Fibroblast of gingiva (primary cell): ENCODE data around the gene MYO10.
"Not testable (repeated sequence)": the region's sequence is repeated elsewhere in the genome, so short reads cannot be mapped to it uniquely, and the experiment has no call there.

ENCODE experiments used
- DNase-seq: peaks from one replicate; pipeline ENCODE4 v3.0.0-alpha.2; 2011; ENCODE audit warnings: low read depth

Gene MYO10

DNA sequence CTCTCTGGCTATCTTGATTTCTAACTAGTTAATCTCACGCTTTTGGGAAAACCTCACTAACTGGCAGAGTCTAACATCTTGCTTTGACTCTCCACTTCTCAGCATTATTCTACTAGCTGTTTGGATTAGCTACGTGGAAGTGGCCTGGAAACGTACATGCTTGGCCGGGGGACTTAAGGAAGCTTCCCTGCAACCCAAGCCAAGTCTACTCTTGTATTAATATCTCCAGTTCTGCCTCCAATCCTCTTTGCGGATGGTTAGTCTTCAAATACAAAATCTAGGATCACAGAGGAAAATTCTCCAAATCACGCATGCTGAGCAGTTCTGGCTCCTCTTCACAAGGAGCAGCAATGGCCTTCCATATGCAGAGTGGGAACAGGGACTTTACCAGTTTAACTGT is 267.5 kb downstream of the MYO10 start:
- no peak for DNase-seq

- DNase-seq, result no peak
Measured at GRCh38 chr5:16668194-16668593, 267.9 kb downstream of the MYO10 start.

DNA sequence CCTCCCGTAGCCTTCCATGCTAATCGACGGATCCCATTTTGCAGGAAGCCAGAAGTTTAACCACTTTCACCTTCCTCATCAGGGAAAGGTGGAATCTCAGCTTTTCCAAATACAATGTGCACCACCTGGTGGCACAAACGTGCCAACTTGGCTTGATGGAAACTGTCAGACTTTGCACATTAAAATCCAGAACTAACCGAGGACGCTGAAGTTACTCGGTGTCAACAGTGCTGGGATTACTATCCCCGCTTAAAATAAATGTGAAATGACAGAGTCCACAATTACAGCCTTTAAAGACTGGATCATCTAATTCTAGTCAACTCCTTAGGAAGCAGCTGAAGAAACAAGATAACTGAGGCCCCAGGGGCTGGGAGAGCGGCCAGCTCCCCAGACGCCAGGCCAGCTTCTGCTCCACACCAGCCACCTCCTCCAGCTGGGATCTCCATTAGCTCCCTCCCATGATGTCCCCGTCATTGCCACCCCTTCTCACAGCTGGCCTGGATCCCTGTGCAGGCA is 269.1 kb downstream of the MYO10 start:
- no peak for DNase-seq

DNA sequence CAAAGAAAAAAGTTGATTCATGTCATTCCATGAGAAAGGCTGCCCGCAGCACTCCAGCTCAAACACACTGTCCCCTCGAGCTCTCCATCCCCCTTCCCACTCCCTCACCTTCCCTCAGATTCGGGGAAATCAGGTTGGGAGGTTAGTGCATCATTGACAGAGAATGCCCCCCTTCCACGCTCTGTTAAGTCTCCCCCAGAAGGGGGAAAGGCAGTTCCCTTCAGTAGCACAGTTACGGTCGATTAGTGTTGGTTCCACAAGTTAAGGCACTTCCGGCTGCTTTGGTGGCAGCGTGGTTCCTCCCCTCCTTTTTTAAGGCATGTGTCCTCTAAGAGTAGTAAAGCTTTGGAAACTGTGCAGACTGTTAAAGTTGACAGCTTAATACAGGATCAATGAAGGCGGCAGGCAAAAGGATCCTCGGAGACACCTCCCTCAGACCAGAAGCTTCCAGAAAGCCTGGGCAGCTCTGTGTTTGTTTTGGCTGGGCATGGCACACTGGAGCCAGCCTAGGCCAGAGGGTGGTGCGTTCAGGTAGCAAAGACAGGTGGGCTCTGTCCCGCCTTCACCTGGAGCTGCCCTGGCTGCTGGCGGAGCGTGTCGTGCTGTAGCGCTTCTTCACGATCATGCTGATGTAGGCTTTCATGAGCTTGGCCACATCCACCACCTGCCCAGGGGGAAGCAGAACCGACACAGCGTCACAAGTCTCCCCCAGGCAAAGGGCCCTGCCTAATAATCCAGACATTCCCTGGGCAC is 269.8 kb downstream of the MYO10 start:
- no peak for DNase-seq

DNA sequence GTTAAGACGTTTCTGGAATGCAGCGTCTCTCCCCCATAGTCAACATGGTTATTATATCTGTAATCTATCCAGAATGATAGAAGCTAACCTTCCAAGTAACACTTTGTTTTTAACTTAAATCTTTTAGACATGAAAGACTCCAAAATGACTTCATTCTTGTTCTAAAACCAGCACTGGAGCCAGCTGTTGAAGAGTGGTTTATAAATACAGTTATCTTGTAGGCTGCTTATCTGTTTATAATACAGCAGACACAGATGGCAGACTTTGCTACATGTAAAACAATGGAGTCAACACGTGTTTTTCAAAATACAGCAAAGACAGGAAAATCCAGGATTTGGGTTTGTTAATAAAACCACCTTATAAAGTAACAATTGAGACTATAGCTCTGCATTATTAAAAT is 270.5 kb downstream of the MYO10 start:
- no peak for DNase-seq

- DNase-seq, result no peak
Measured at GRCh38 chr5:16664368-16664767, 271.7 kb downstream of the MYO10 start.

DNA sequence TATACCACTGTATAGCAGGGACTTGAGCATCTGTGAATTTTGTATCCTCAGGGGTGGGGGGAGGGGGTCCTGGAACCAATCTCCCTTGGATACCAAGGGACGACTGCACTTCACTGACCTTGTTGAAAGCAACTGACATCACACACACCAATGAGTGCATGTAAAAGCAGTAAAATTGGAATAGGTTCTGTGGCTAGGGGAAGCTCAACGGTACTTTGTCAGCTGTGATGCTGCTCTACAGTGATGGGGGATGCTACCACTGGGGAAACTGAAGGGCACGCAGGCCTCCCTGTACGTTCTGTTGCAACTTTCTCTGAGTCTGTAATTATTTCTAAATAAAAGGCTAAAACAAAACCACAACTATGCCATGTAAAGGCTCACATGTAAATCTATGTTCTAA is 272.2 kb downstream of the MYO10 start:
- DNase-seq, result no peak

DNA sequence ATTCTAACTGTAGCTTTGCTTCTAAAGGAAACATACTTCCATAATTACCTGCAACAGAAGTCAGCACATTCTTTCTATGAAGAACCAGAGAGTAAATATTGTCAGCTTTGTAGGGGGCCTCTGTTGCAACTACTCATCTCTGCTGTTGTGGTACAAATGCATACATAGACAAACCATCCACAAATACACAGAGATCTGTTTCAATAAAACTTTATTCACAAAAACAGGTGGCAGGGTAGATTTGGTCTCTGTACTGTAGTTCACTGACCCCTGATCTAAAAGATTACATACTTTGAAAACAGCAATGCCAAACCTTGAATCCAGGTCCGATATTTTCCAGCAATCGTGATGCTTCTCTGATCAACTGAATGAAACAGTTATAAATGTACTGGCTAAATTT is 274.4 kb downstream of the MYO10 start:
- DNase-seq, result no peak

GRCh38 chr5:16660982-16661381 is 275.1 kb downstream of the MYO10 start:
- no peak for DNase-seq

GRCh38 chr5:16659536-16659935 is 276.6 kb downstream of the MYO10 start:
- DNase-seq, result no peak

DNA sequence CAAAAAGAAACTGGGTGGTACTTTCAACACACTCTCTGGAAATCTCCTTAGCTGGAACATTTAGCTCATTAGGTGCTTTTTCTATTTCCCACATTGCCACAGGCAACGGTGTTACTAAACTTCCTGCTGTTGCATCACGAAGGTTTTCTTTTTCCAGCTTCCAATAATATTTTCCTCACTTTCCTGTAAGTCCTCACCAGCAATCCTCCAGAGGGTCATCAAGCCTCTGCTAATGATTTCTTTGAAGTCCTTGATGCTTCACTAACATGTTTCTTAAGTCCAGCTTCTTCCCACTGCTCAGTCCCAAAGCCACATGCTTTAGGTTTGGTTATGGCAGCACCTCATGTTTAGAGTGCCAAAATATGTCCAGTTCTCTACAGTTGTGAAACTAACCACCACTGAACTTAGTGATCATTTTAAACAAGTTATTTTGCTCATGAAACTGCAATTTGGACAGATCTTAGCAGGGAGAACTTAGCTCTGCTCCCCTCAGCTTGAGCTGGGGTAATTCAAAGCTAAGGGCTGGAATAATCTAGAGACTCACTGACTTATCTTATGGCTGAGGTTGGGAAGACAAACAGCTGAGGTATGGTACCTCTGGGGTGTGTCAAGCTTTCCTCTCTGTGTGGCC is 279.4 kb downstream of the MYO10 start:
- peak; percentile 89 for DNase-seq

- DNase-seq, result no peak
Measured at GRCh38 chr5:16654647-16655334, 281.3 kb downstream of the MYO10 start.

GRCh38 chr5:16648739-16649138 is 287.3 kb downstream of the MYO10 start:
- not testable (repeated sequence) for DNase-seq

- DNase-seq, result no peak
Measured at GRCh38 chr5:16644301-16644889, 291.7 kb downstream of the MYO10 start.

DNA sequence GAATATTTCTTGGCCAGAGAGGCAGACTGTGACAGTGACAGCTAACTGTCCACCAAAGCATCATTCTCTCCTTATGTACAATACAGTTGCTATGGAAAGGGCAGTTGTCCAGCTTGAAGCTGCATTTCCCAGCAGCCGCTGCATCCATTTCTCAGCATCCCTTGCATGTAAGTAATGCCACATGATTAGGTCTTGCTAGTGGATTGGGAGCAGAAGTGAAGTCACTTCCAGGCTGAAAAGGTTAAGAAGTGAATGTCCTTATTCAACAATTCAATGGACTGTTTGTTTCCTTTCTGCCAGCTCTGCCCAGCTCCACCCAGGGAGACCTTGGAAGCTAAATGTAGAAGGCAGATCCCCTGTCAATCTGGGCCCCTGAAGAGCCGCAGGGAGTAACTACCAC is 293.2 kb downstream of the MYO10 start:
- no peak for DNase-seq

- no peak for DNase-seq
Measured at GRCh38 chr5:16639206-16639605, 296.9 kb downstream of the MYO10 start.

DNA sequence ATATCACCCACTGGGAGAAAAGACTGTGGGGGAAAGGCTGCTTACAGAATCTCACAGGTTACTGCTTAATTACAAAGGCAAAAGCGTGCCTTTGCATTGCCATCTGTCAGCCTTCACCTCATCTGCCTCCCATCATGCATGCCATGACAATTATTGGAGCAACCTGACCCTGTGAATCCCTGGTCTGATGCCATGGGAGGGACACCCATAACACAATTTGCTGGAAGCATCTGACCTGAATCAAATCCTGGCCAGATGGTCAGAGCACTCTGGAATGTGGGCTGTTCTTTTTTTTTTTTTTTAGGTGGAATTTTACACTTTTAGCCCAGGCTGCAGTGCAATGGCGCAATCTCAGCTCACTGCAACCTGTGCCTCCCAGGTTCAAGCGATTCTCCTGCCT is 307.7 kb downstream of the MYO10 start:
- DNase-seq, result no peak

GRCh38 chr5:16626696-16627264 is 309.3 kb downstream of the MYO10 start:
- peak; percentile 29 for DNase-seq

DNA sequence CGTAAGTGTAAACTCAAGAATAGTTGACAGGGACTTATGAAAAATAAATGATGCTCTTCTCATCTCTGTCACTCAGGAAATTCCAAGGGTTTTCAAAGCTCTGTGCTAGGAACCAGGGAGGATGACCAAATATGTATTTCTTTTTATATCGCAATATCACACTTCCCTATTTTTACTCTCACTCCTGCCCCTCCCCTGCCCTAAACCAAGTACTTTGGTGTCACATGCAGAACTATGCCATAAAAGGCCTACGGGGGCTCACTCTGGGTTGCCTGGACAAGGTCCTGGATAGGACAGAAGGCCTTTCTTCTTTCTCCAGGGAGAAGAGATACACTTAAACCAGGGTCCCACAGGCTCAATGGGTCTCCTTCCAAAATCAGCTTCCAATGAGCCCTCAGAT is 311.0 kb downstream of the MYO10 start:
- no peak for DNase-seq

GRCh38 chr5:16619136-16619535 is 317.0 kb downstream of the MYO10 start:
- DNase-seq, result no peak

DNA sequence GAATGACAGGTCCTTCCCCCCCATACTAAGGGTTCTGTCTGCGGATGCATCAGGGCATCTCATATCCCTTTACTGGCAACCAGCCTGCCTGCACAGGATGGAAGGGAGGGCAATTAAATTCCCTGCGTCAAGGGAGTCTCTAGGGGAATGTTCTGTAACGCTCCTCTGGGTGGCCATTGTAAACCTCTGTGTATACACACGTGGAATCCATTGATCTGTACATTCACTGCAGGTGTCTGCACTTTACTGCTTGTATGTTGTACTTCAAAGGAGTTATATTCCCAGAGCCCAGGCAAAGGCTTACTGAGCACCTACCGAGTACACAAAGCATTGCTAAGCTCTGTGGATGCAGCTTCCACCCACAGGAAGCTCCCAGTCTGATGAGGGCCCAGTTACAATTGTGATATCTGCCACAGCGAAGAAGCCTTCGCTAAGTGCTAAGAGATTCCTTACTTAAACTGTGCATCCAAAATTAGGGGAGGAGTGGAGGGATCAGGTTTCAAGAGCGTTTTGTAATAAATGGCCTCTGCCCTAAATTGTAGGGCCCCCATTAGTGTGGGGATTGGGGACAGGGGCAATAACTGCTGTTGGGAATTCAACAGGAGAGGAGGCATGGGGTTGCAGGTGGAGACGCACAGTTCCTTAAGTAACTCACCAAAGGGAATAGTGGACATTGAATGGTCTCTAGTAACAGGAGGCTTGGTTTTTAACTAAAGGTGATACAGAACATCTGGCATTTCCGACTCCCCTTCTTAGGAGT is 317.8 kb downstream of the MYO10 start:
- DNase-seq, result no peak
